Measurements from ENCODE around the gene DEPDC4.

DEPDC4 gene

GRCh38 chr12:100211698-100212097 lies 55.2 kb downstream of the DEPDC4 start:
- DNase-seq, result no peak

GRCh38 chr12:100208834-100209233 lies 58.0 kb downstream of the DEPDC4 start:
- DNase-seq, result no peak

GRCh38 chr12:100207311-100207710 lies 59.6 kb downstream of the DEPDC4 start:
- DNase-seq, result no peak

GRCh38 chr12:100201604-100202423 lies 65.1 kb downstream of the DEPDC4 start:
- no peak for DNase-seq

- DNase-seq, result peak; percentile 94
Measured at GRCh38 chr12:100200463-100201181, 66.3 kb downstream of the DEPDC4 start, which contains the start of gene ACTR6. Gene ACTR6, plus strand, starts transcription at chr12:100200815. Its CDS starts 37 bp downstream, at chr12:100200852.

- DNase-seq, result peak; percentile 5
Measured at GRCh38 chr12:100199347-100200149, 67.3 kb downstream of the DEPDC4 start.

- no peak for DNase-seq
Measured at GRCh38 chr12:100199023-100199346, 67.9 kb downstream of the DEPDC4 start.

GRCh38 chr12:100197486-100197885 lies 69.4 kb downstream of the DEPDC4 start:
- no peak for DNase-seq

- no peak for DNase-seq
Measured at GRCh38 chr12:100193085-100193484, 73.8 kb downstream of the DEPDC4 start.

Measured in midbrain (tissue), 1 donor.